ENCODE measurements around the gene JADE1. TPM values are rescaled to one million over a fixed set of nuclear protein-coding genes. Genes with fewer than 3 reads are reported as not detected.

JADE1 gene
- total and polyA plus RNA-seq, 2 of the 13 experiments (the other 11 are each of a cell fraction or from before 2014, with no cell fraction given) = 5.4 to 19.3 TPM

DNA sequence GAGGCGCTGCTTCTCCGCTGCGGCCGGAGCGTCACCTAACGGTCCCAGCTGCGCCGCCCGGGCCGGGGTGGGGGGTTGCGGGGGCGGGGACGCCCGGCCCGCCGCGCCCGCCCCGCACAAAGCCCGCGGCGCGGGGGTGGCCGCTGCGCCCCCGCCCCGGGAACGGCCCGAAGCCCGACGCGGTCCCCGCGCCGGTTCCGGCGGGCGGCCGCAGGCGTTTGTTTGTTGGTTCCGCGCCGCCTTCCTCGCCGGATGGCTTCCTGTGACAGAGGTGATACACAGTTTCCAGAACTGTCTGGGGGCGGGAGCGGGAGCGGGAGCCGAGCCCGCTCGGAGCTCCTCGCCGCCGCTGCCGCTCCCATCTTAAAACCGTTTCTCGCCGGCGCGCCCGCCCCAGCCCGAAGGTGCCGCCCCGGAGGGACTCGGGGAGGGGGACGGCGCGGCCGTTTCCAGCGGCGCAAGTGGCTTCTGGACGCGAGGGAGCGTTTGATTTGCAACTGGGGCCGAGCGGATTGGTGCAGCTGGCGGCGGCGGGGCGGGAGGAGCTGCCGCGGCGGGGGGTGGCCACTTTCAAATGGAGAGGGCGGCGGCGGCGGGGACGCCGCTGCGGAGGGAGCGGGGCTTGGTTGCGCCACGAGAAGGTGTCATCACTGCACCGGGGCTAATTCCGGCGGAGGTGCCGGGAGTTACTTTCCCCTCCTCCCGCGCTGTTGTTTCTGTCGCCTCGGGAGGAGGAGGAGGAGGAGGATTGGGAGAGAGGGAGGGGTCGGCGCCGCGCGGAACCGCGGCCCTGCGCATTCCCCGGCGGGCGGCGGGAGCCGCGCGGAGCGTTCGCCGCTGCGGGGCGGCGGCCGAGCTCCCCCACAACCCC is 2.3 kb downstream of the JADE1 start (continued):
- TF ChIP-seq, protein P1, sequence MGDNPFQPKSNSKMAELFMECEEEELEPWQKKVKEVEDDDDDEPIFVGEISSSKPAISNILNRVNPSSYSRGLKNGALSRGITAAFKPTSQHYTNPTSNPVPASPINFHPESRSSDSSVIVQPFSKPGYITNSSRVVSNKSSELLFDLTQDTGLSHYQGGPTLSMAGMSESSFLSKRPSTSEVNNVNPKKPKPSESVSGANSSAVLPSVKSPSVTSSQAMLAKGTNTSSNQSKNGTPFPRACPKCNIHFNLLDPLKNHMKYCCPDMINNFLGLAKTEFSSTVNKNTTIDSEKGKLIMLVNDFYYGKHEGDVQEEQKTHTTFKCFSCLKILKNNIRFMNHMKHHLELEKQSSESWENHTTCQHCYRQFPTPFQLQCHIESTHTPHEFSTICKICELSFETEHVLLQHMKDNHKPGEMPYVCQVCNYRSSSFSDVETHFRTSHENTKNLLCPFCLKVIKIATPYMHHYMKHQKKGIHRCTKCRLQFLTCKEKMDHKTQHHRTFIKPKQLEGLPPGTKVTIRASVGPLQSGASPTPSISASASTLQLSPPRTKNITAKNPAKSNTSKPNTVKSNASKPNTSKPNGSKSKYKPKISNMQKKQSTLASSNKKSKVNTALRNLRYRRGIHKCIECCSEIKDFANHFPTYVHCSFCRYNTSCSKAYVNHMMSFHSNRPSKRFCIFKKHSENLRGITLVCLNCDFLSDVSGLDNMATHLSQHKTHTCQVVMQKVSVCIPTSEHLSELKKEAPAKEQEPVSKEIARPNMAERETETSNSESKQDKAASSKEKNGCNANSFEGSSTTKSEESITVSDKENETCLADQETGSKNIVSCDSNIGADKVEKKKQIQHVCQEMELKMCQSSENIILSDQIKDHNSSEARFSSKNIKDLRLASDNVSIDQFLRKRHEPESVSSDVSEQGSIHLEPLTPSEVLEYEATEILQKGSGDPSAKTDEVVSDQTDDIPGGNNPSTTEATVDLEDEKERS (CRISPR knock-in tag; IDR thresholded peaks at IDR 0.05) = no peak
- TF ChIP-seq RAD21 (CRISPR knock-in tag; IDR thresholded peaks at IDR 0.05) (peak; percentile 20; the same call in 1 of the 2 replicates), ISX (CRISPR knock-in tag; conservative IDR thresholded peaks at IDR 0.05) (no peak), U2AF1 (optimal IDR thresholded peaks at IDR 0.05; ENCODE audit: low read depth, low read length) (no peak), ZNF780A (CRISPR knock-in tag; IDR thresholded peaks at IDR 0.05) (no peak; the same call in 1 of the 2 replicates), FOXM1 (CRISPR knock-in tag; IDR thresholded peaks at IDR 0.05) (no peak), ARID2 (CRISPR knock-in tag; IDR thresholded peaks at IDR 0.05; ENCODE audit: borderline replicate concordance) (no peak), SOX13 (IDR thresholded peaks at IDR 0.05) (no peak; the same call in 1 of the 2 replicates), SOX13 (CRISPR knock-in tag; conservative IDR thresholded peaks at IDR 0.05 in 1 of 2, IDR thresholded peaks at IDR 0.05 in 1 of 2) (peak in 1 of 2 experiments; percentile 16; a peak in 1 of 4 replicates), MBNL3 (CRISPR knock-in tag; conservative IDR thresholded peaks at IDR 0.05) (no peak), TBP (CRISPR knock-in tag; IDR thresholded peaks at IDR 0.05) (no peak), MED13 (CRISPR knock-in tag; IDR thresholded peaks at IDR 0.05) (0 out of 2 replicates have a peak, but pooled peaks have one; percentile 30), HOXD1 (CRISPR knock-in tag; IDR thresholded peaks at IDR 0.05) (no peak), TARDBP (CRISPR knock-in tag; IDR thresholded peaks at IDR 0.05) (0 out of 2 replicates have a peak, but pooled peaks have one; percentile 12), ZNF430 (CRISPR knock-in tag; IDR thresholded peaks at IDR 0.05) (no peak)
- TF ChIP-seq, protein P2, sequence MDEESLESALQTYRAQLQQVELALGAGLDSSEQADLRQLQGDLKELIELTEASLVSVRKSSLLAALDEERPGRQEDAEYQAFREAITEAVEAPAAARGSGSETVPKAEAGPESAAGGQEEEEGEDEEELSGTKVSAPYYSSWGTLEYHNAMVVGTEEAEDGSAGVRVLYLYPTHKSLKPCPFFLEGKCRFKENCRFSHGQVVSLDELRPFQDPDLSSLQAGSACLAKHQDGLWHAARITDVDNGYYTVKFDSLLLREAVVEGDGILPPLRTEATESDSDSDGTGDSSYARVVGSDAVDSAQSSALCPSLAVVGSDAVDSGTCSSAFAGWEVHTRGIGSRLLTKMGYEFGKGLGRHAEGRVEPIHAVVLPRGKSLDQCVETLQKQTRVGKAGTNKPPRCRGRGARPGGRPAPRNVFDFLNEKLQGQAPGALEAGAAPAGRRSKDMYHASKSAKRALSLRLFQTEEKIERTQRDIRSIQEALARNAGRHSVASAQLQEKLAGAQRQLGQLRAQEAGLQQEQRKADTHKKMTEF (CRISPR knock-in tag; IDR thresholded peaks at IDR 0.05) = peak; percentile 11; the same call in 1 of the 2 replicates
- TF ChIP-seq, protein P3, sequence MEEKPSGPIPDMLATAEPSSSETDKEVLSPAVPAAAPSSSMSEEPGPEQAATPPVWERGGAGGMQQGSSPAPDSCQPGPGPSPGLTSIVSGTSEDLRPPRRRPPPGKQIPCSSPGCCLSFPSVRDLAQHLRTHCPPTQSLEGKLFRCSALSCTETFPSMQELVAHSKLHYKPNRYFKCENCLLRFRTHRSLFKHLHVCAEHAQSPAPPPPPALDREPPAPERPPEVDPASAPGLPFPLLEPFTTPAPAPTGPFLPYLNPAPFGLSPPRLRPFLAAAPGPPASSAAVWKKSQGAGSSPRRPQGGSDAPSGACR (CRISPR knock-in tag; IDR thresholded peaks at IDR 0.05) = no peak
- TF ChIP-seq, protein P4, sequence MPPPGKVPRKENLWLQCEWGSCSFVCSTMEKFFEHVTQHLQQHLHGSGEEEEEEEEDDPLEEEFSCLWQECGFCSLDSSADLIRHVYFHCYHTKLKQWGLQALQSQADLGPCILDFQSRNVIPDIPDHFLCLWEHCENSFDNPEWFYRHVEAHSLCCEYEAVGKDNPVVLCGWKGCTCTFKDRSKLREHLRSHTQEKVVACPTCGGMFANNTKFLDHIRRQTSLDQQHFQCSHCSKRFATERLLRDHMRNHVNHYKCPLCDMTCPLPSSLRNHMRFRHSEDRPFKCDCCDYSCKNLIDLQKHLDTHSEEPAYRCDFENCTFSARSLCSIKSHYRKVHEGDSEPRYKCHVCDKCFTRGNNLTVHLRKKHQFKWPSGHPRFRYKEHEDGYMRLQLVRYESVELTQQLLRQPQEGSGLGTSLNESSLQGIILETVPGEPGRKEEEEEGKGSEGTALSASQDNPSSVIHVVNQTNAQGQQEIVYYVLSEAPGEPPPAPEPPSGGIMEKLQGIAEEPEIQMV (CRISPR knock-in tag; IDR thresholded peaks at IDR 0.05; ENCODE audit: low read depth) = no peak
